HEK293 (cell line): ENCODE measurements around the gene HS6ST3.

Source experiments
- CTCF ChIA-PET: fragments of 350-600 bp; formaldehyde crosslinking; extraction: SDS; loops from one replicate; lab custom pipeline; 2021; ENCODE audit warnings: antibody characterized with exemption; lab: Yijun Ruan, JAX
- POLR2A ChIA-PET: fragments of 300-600 bp; formaldehyde crosslinking; extraction: SDS; loops from one replicate; lab custom pipeline; 2020; ENCODE audit warnings: antibody characterized with exemption, inconsistent platforms; lab: Yijun Ruan, JAX
- H3K27ac ChIP-seq: fragments of 200-500 bp; sonication (Bioruptor generic); 2 replicates; pipeline ENCODE4 v1.5.1; 2014; ENCODE audit warnings: low read depth, low read length, control low read depth, inconsistent platforms; ENCODE audit errors: extremely low read depth
- H3K36me3 ChIP-seq, 2 experiments: fragments of 200-500 bp in 1 of 2; sonication (Bioruptor generic) in 1 of 2; 1 replicate in 1 of 2; 2 replicates in 1 of 2; pipeline ENCODE4 v1.5.1; 2014 to 2017; ENCODE audit warnings: inconsistent platforms in 2 of 2, low read length in 2 of 2; ENCODE audit not compliant: control insufficient read depth in 2 of 2, insufficient read depth in 1 of 2
- H3K4me1 ChIP-seq: fragments of 200-500 bp; sonication (Bioruptor generic); 2 replicates; pipeline ENCODE4 v1.5.1; 2014; ENCODE audit warnings: mild to moderate bottlenecking, low read length, inconsistent platforms; ENCODE audit not compliant: control insufficient read depth, insufficient read depth
- H3K4me3 ChIP-seq: 2 replicates; pipeline ENCODE4 v1.5.1; 2011; ENCODE audit warnings: low read depth, mild to moderate bottlenecking, control low read depth, low read length, moderate library complexity
- H3K9me3 ChIP-seq: fragments of 200-500 bp; sonication (Bioruptor generic); 2 replicates; pipeline ENCODE4 v1.5.1; 2014; ENCODE audit warnings: low read depth, low read length, inconsistent platforms; ENCODE audit not compliant: control insufficient read depth, insufficient read depth
- FEZF1 ChIP-seq: fragments of 450-650 bp; formaldehyde crosslinking; IDR thresholded peaks from 2 replicates; pipeline ENCODE4 v1.5.1; 2016; ENCODE audit warnings: missing biosample characterization, missing genetic modification characterization
- IKZF3 ChIP-seq: fragments of 450-650 bp; IDR thresholded peaks from 2 replicates; pipeline ENCODE4 v1.5.0; 2018; ENCODE audit warnings: missing biosample characterization, mild to moderate bottlenecking, missing genetic modification characterization, moderate library complexity
- PRDM1 ChIP-seq: fragments of 450-650 bp; formaldehyde crosslinking; IDR thresholded peaks from 2 replicates; pipeline ENCODE4; 2016; ENCODE audit warnings: missing biosample characterization, missing genetic modification characterization
- PRDM4 ChIP-seq: fragments of 450-650 bp; formaldehyde crosslinking; IDR thresholded peaks from 2 replicates; pipeline ENCODE4 v1.5.1; 2017; ENCODE audit warnings: missing biosample characterization, missing genetic modification characterization
- SETDB1 ChIP-seq: IDR thresholded peaks from one replicate; pipeline ENCODE4 v1.6.1; 2017; ENCODE audit warnings: mild to moderate bottlenecking, low read length, moderate library complexity, mixed read lengths; ENCODE audit not compliant: insufficient read length
- SP2 ChIP-seq: fragments of 450-650 bp; formaldehyde crosslinking; IDR thresholded peaks from 2 replicates; pipeline ENCODE4 v1.5.1; 2016; ENCODE audit warnings: missing biosample characterization, missing genetic modification characterization
- YY1 ChIP-seq: fragments of 450-650 bp; formaldehyde crosslinking; IDR thresholded peaks from 2 replicates; pipeline ENCODE4 v1.5.1; 2018; ENCODE audit warnings: missing biosample characterization, missing genetic modification characterization
- ZBTB26 ChIP-seq: fragments of 450-650 bp; formaldehyde crosslinking; optimal IDR thresholded peaks from 2 replicates; pipeline ENCODE3; 2016; ENCODE audit warnings: missing biosample characterization, mild to moderate bottlenecking, missing genetic modification characterization
- ZBTB44 ChIP-seq: fragments of 450-650 bp; IDR thresholded peaks from 2 replicates; pipeline ENCODE4 v1.5.1; 2018; ENCODE audit warnings: missing biosample characterization, mild to moderate bottlenecking, missing genetic modification characterization
- ZBTB7A ChIP-seq: fragments of 450-650 bp; formaldehyde crosslinking; IDR thresholded peaks from 2 replicates; pipeline ENCODE4 v1.5.1; 2016; ENCODE audit warnings: low read depth, missing biosample characterization, missing genetic modification characterization
- ZFP3 ChIP-seq: fragments of 450-650 bp; formaldehyde crosslinking; IDR thresholded peaks from 2 replicates; pipeline ENCODE4 v1.5.1; 2016; ENCODE audit warnings: low read depth, missing biosample characterization, missing genetic modification characterization
- ZNF10 ChIP-seq: fragments of 450-650 bp; formaldehyde crosslinking; IDR thresholded peaks from 2 replicates; pipeline ENCODE4 v1.5.1; 2017; ENCODE audit warnings: missing biosample characterization, missing genetic modification characterization
- ZNF174 ChIP-seq: fragments of 450-650 bp; formaldehyde crosslinking; IDR thresholded peaks from 2 replicates; pipeline ENCODE4 v1.5.0; 2017; ENCODE audit warnings: missing biosample characterization, mild to moderate bottlenecking, missing genetic modification characterization
- ZNF18 ChIP-seq: fragments of 450-650 bp; formaldehyde crosslinking; IDR thresholded peaks from 2 replicates; pipeline ENCODE4 v1.5.1; 2016; ENCODE audit warnings: missing biosample characterization, missing genetic modification characterization
- ZNF24 ChIP-seq: fragments of 450-650 bp; formaldehyde crosslinking; IDR thresholded peaks from 2 replicates; pipeline ENCODE4 v1.5.1; 2016; ENCODE audit warnings: missing biosample characterization, missing genetic modification characterization
- ZNF324 ChIP-seq: fragments of 450-650 bp; formaldehyde crosslinking; IDR thresholded peaks from 2 replicates; pipeline ENCODE4 v1.5.1; 2016; ENCODE audit warnings: missing biosample characterization, missing genetic modification characterization
- ZNF510 ChIP-seq: fragments of 450-650 bp; formaldehyde crosslinking; IDR thresholded peaks from 2 replicates; pipeline ENCODE4 v1.5.1; 2018; ENCODE audit warnings: mild to moderate bottlenecking, missing genetic modification characterization, missing biosample characterization; ENCODE audit not compliant: insufficient replicate concordance
- ZNF514 ChIP-seq: fragments of 450-650 bp; formaldehyde crosslinking; IDR thresholded peaks from 2 replicates; pipeline ENCODE4 v1.5.1; 2016; ENCODE audit warnings: missing biosample characterization, missing genetic modification characterization
- ZNF548 ChIP-seq: fragments of 450-650 bp; formaldehyde crosslinking; IDR thresholded peaks from 2 replicates; pipeline ENCODE4 v1.5.1; 2016; ENCODE audit warnings: missing biosample characterization, missing genetic modification characterization
- ZNF549 ChIP-seq: fragments of 450-650 bp; IDR thresholded peaks from 2 replicates; pipeline ENCODE4 v1.5.1; 2018; ENCODE audit warnings: missing biosample characterization, missing genetic modification characterization, mild to moderate bottlenecking, inconsistent platforms, moderate library complexity
- ZNF600 ChIP-seq: fragments of 450-650 bp; formaldehyde crosslinking; IDR thresholded peaks from 2 replicates; pipeline ENCODE4 v1.5.1; 2016; ENCODE audit warnings: missing biosample characterization, missing genetic modification characterization
- TF ChIP-seq, protein P1 (sequence below): fragments of 450-650 bp; formaldehyde crosslinking; IDR thresholded peaks from 2 replicates; pipeline ENCODE4 v1.5.1; 2017; ENCODE audit warnings: missing biosample characterization, missing genetic modification characterization
- TF ChIP-seq, protein P2 (sequence below): fragments of 450-650 bp; formaldehyde crosslinking; IDR thresholded peaks from 2 replicates; pipeline ENCODE4 v1.5.1; 2016; ENCODE audit warnings: missing biosample characterization, missing genetic modification characterization
- TF ChIP-seq, protein P3 (sequence below): fragments of 450-650 bp; formaldehyde crosslinking; IDR thresholded peaks from 2 replicates; pipeline ENCODE4 v1.5.1; 2016; ENCODE audit warnings: missing biosample characterization, missing genetic modification characterization, borderline replicate concordance

Gene HS6ST3

GRCh38 chr13:96552559-96552958, 462.7 kb downstream of the HS6ST3 start (continued):
- TF ChIP-seq ZFP3 (tag by site-specific recombination) (no peak), ZBTB44 (no peak), ZNF600 (tag by site-specific recombination) (no peak), SETDB1 (no peak), ZNF510 (tag by site-specific recombination) (no peak), ZNF18 (tag by site-specific recombination) (no peak), ZNF324 (tag by site-specific recombination) (no peak), ZNF514 (tag by site-specific recombination) (no peak), ZNF548 (tag by site-specific recombination) (no peak)
- TF ChIP-seq, protein P1, sequence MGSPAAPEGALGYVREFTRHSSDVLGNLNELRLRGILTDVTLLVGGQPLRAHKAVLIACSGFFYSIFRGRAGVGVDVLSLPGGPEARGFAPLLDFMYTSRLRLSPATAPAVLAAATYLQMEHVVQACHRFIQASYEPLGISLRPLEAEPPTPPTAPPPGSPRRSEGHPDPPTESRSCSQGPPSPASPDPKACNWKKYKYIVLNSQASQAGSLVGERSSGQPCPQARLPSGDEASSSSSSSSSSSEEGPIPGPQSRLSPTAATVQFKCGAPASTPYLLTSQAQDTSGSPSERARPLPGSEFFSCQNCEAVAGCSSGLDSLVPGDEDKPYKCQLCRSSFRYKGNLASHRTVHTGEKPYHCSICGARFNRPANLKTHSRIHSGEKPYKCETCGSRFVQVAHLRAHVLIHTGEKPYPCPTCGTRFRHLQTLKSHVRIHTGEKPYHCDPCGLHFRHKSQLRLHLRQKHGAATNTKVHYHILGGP: no peak

GRCh38 chr13:96553796-96554195, 463.9 kb downstream of the HS6ST3 start:
- no peaks in the 10 kb centered on the region for H3K36me3 ChIP-seq
- H3K9me3 ChIP-seq: no peaks in the 10 kb centered on the region
- H3K4me3 ChIP-seq: no peak overlapping the region
- CTCF ChIA-PET: no interaction called here
- POLR2A ChIA-PET: no interaction called here
- H3K27ac ChIP-seq: no peak overlapping the region
- H3K4me1 ChIP-seq: 0 out of 2 replicates have a peak, but pooled peaks cover 5% of the 10 kb centered on the region
- TF ChIP-seq, protein P2, sequence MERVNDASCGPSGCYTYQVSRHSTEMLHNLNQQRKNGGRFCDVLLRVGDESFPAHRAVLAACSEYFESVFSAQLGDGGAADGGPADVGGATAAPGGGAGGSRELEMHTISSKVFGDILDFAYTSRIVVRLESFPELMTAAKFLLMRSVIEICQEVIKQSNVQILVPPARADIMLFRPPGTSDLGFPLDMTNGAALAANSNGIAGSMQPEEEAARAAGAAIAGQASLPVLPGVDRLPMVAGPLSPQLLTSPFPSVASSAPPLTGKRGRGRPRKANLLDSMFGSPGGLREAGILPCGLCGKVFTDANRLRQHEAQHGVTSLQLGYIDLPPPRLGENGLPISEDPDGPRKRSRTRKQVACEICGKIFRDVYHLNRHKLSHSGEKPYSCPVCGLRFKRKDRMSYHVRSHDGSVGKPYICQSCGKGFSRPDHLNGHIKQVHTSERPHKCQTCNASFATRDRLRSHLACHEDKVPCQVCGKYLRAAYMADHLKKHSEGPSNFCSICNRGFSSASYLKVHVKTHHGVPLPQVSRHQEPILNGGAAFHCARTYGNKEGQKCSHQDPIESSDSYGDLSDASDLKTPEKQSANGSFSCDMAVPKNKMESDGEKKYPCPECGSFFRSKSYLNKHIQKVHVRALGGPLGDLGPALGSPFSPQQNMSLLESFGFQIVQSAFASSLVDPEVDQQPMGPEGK (tag by site-specific recombination): no peak
- TF ChIP-seq PRDM1 (tag by site-specific recombination) (no peak), ZNF174 (tag by site-specific recombination) (no peak), ZNF24 (tag by site-specific recombination) (no peak), YY1 (no peak), IKZF3 (tag by site-specific recombination) (no peak), ZBTB7A (tag by site-specific recombination) (no peak), ZBTB26 (no peak), ZNF10 (tag by site-specific recombination) (no peak), ZNF549 (no peak), SP2 (tag by site-specific recombination) (no peak), PRDM4 (no peak), FEZF1 (tag by site-specific recombination) (no peak), ZNF600 (tag by site-specific recombination) (no peak)
- TF ChIP-seq, protein P3, sequence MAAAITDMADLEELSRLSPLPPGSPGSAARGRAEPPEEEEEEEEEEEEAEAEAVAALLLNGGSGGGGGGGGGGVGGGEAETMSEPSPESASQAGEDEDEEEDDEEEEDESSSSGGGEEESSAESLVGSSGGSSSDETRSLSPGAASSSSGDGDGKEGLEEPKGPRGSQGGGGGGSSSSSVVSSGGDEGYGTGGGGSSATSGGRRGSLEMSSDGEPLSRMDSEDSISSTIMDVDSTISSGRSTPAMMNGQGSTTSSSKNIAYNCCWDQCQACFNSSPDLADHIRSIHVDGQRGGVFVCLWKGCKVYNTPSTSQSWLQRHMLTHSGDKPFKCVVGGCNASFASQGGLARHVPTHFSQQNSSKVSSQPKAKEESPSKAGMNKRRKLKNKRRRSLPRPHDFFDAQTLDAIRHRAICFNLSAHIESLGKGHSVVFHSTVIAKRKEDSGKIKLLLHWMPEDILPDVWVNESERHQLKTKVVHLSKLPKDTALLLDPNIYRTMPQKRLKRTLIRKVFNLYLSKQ (tag by site-specific recombination): no peak
